Gastrocnemius medialis (tissue), 4 donors: Measurements from ENCODE around the gene KIF26B. TPM values are rescaled to one million over a fixed set of nuclear protein-coding genes. Genes with fewer than 3 reads are reported as not detected.

Source experiments
- ATAC-seq, 2 donors: fragments of 150-250 bp; one replicate each; pipeline ENCODE4 v1.9.1; 2016
- DNase-seq, 2 donors: peaks; one replicate each; pipeline ENCODE4 v3.0.0-alpha.2; 2019
- H3K27ac ChIP-seq, 4 donors: fragments of 200-600 bp; sonication (generic); 1 replicate in 1 of 4; 2 replicates in 3 of 4; pipeline ENCODE4 v1.5.1; 2016 to 2018; ENCODE audit warnings: mild to moderate bottlenecking in 2 of 4, moderate library complexity in 1 of 4
- H3K27me3 ChIP-seq, 3 donors: fragments of 200-600 bp; sonication (generic) in 2 of 3; 1 replicate in 1 of 3; 2 replicates in 2 of 3; pipeline versions ENCODE4 v1.5.1 to v1.6.0; 2016 to 2019; ENCODE audit warnings: mild to moderate bottlenecking in 1 of 3, moderate library complexity in 1 of 3
- H3K36me3 ChIP-seq, 2 donors: fragments of 200-600 bp; sonication (generic) in 1 of 2; one replicate each; pipeline ENCODE4 v1.5.1; 2017 to 2018
- H3K4me1 ChIP-seq, 2 donors: fragments of 200-600 bp; sonication (generic) in 1 of 2; one replicate each; pipeline ENCODE4 v1.5.1; 2016 to 2017; ENCODE audit warnings: mild to moderate bottlenecking in 2 of 2
- H3K4me3 ChIP-seq, 4 donors: fragments of 200-600 bp; sonication (generic) in 3 of 4; 1 replicate in 1 of 4; 2 replicates in 3 of 4; pipeline ENCODE4 v1.5.1; 2016 to 2019; ENCODE audit warnings: mild to moderate bottlenecking in 2 of 4
- H3K9me3 ChIP-seq, 3 donors: fragments of 200-600 bp; sonication (generic) in 2 of 3; 1 replicate in 1 of 3; 2 replicates in 2 of 3; pipeline ENCODE4 v1.5.1; 2016 to 2019
- CTCF ChIP-seq, 5 experiments: fragments of 450-650 bp in 3 of 5; fragments of 200-600 bp in 2 of 5; sonication (generic) in 2 of 5; IDR thresholded peaks in 4 of 5; conservative IDR thresholded peaks in 1 of 5; 1 replicate in 4 of 5; 2 replicates in 1 of 5; pipeline ENCODE4 v1.5.1; 2016 to 2019; ENCODE audit warnings: antibody characterized with exemption in 5 of 5, mild to moderate bottlenecking in 3 of 5, moderate library complexity in 3 of 5
- POLR2A ChIP-seq, 2 donors: fragments of 450-650 bp; IDR thresholded peaks; one replicate each; pipeline ENCODE4 v1.6.1; 2017; ENCODE audit warnings: antibody characterized with exemption in 2 of 2, mild to moderate bottlenecking in 2 of 2, moderate library complexity in 2 of 2
- in situ Hi-C, 4 donors: fragments of 200-750 bp; cut with MboI; loops; one replicate each; pipeline versions ENCODE4 v1.15.0 to v1.8.0; 2017; ENCODE audit warnings: low sequenced_read_pairs in 4 of 4
- intact Hi-C: fragments of 100-400 bp; cut with DNase I; formaldehyde crosslinking; loops from one replicate; pipeline ENCODE4 v1.15.1; 2023; ENCODE audit warnings: low total_unique reads
- total RNA-seq, 4 donors: library from RNA; depleted of rRNA; stranded (reverse); fragments of >200 nt; gene quantifications; one replicate each; pipeline versions ENCODE4 v1.1.0 to v1.2.3, GENCODE V29; 2016

The KIF26B gene
- total RNA-seq, 4 donors from 2014 or later, result 0.02 to 0.20 (median 0.10) TPM; not detected in 1

DNA sequence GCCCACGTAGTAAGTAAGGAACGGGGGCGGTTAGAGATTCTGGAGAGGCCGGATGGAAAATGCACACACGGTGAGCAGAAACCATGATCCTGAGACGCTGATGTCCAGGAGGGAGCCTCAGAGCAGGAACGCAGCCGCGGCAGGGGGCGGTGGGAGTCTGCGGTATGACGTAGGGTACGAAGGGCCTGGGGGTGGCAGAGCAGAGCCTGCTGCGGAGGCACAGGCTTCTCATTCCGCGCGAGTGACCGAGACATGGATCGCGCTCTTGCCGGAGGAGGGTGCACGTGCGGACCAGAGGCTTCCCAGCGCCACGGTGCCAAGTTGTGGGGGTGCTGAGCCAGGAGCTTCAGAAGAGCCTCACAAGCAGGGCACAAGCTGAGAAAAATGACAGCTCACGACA lies 176.2 kb downstream of the KIF26B start:
- Histone ChIP-seq H3K9me3 (no peaks in the 10 kb centered on the region), H3K27ac (no peak overlapping the region), H3K4me3 (no peak overlapping the region), H3K27me3 (no peaks in the 10 kb centered on the region), H3K36me3 (no peaks in the 10 kb centered on the region), H3K4me1 (no peaks in the 10 kb centered on the region)
- intact Hi-C loops (loop anchor here (10.0 kb wide), 1 partner anchor 56 kb away; no protein-coding TSS in a partner anchor), in situ Hi-C loops (no loop called here)
- DNase-seq, result no peak
- TF ChIP-seq POLR2A (IDR thresholded peaks at IDR 0.05) (no peak), CTCF (IDR thresholded peaks at IDR 0.05 in 4 of 5, conservative IDR thresholded peaks at IDR 0.05 in 1 of 5) (no peak)
- ATAC-seq, result no peak

- DNase-seq (no peak), ATAC-seq (no peak)
- Histone ChIP-seq H3K36me3 (no peaks in the 10 kb centered on the region), H3K9me3 (no peaks in the 10 kb centered on the region), H3K4me3 (no peak overlapping the region), H3K27ac (no peak overlapping the region), H3K27me3 (no peaks in the 10 kb centered on the region), H3K4me1 (no peaks in the 10 kb centered on the region)
- TF ChIP-seq POLR2A (IDR thresholded peaks at IDR 0.05) (no peak), CTCF (IDR thresholded peaks at IDR 0.05 in 4 of 5, conservative IDR thresholded peaks at IDR 0.05 in 1 of 5) (no peak)
- in situ Hi-C loops (no loop called here), intact Hi-C loops (loop anchor here (10.0 kb wide), 1 partner anchor 57 kb away; no protein-coding TSS in a partner anchor)
Observed at GRCh38 chr1:245332085-245332484, 177.3 kb downstream of the KIF26B start.

- intact Hi-C loops, result loop anchor here (10.0 kb wide), 1 partner anchor 58 kb away; no protein-coding TSS in a partner anchor
Observed at GRCh38 chr1:245332513-245332912, 177.7 kb downstream of the KIF26B start.

DNA sequence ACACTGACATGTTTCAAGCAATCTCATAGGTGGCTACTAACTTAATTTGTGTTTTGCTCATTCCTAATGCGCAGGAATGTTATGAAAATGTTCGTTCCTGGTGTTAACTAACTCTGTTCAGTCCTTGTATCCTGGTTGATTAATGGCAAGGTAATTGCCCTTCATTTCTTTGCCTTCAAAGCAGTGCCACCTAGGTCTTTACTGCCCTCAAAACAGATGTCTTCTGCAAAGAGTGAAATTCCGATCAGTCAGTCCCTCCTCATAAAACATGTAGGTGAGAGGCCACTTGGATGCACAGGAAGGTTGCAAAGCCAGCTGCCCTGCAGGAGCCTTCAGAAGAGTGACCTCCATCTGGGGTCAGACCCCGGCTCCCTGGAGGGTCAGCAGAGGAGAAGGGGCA lies 179.4 kb downstream of the KIF26B start:
- ATAC-seq (no peak), DNase-seq (no peak)
- H3K36me3 ChIP-seq, result no peaks in the 10 kb centered on the region
- H3K9me3 ChIP-seq, result no peaks in the 10 kb centered on the region
- no peak overlapping the region for H3K4me3 ChIP-seq
- in situ Hi-C loops, result no loop called here
- H3K4me1 ChIP-seq, result no peaks in the 10 kb centered on the region
- intact Hi-C loops, result loop anchor here (10.0 kb wide), 1 partner anchor 59 kb away; no protein-coding TSS in a partner anchor
- no peak for TF ChIP-seq POLR2A (IDR thresholded peaks at IDR 0.05)
- no peak for TF ChIP-seq CTCF (IDR thresholded peaks at IDR 0.05 in 4 of 5, conservative IDR thresholded peaks at IDR 0.05 in 1 of 5)
- no peaks in the 10 kb centered on the region for H3K27me3 ChIP-seq
- no peak overlapping the region for H3K27ac ChIP-seq

More at GRCh38 chr1:245332513-245332912, 177.7 kb downstream of the KIF26B start:
- ATAC-seq (no peak), DNase-seq (no peak)
- in situ Hi-C loops, result no loop called here
- Histone ChIP-seq H3K27me3 (no peaks in the 10 kb centered on the region), H3K36me3 (no peaks in the 10 kb centered on the region), H3K9me3 (no peaks in the 10 kb centered on the region), H3K27ac (no peak overlapping the region), H3K4me3 (no peak overlapping the region), H3K4me1 (no peaks in the 10 kb centered on the region)
- TF ChIP-seq POLR2A (IDR thresholded peaks at IDR 0.05) (no peak), CTCF (IDR thresholded peaks at IDR 0.05 in 4 of 5, conservative IDR thresholded peaks at IDR 0.05 in 1 of 5) (no peak)
